Neural cell (in vitro differentiated cells): ENCODE results near the gene DMRT1.

Experiments
- RAD21 ChIP-seq: fragments of 450-650 bp; conservative IDR thresholded peaks from 2 replicates; pipeline ENCODE4 v1.6.1; 2014; ENCODE audit warnings: antibody characterized with exemption, mild to moderate bottlenecking, moderate library complexity
- TF ChIP-seq, protein P1 (sequence below): fragments of 450-650 bp; IDR thresholded peaks from 2 replicates; pipeline ENCODE4 v1.5.1; 2014; ENCODE audit warnings: antibody characterized with exemption, mild to moderate bottlenecking, moderate library complexity; ENCODE audit not compliant: poor library complexity, severe bottlenecking

DNA sequence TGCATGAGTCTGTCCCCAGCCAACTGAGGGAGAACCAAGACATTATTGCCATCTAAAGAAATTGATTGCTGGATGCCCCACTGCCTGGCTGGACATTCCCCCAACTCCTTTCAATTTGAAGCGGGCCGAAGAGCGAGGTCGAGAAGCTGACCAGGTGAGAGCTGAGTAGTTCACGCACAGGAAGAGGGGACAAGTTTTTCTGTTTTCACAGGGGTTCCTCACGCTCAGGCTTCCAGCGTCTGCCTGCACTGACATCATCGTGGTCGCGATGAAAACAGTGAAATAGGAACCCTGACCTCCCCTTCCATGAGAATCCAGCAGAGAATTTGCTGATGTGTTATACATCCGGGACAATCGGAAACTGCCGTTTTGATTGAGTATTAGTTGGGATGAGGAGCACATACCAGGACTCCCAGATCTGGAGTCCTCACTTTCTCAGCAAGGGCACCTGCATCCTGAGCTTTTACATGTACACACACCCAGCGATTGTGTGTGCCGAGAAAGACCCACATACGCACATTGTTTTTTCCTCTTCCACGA is 131.9 kb downstream of the DMRT1 start:
- TF ChIP-seq, protein P1, sequence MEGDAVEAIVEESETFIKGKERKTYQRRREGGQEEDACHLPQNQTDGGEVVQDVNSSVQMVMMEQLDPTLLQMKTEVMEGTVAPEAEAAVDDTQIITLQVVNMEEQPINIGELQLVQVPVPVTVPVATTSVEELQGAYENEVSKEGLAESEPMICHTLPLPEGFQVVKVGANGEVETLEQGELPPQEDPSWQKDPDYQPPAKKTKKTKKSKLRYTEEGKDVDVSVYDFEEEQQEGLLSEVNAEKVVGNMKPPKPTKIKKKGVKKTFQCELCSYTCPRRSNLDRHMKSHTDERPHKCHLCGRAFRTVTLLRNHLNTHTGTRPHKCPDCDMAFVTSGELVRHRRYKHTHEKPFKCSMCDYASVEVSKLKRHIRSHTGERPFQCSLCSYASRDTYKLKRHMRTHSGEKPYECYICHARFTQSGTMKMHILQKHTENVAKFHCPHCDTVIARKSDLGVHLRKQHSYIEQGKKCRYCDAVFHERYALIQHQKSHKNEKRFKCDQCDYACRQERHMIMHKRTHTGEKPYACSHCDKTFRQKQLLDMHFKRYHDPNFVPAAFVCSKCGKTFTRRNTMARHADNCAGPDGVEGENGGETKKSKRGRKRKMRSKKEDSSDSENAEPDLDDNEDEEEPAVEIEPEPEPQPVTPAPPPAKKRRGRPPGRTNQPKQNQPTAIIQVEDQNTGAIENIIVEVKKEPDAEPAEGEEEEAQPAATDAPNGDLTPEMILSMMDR, result no peak
- no peak for TF ChIP-seq RAD21
